Colonic mucosa (tissue), 4 donors: ENCODE results near the gene FERMT3. TPM values are rescaled to one million over a fixed set of nuclear protein-coding genes. Genes with fewer than 3 reads are reported as not detected.

Source experiments
- DNase-seq: peaks from one replicate; pipeline ENCODE4 v3.0.0-alpha.2; 2020
- H3K27ac ChIP-seq: fragments of 200-600 bp; one replicate; pipeline ENCODE4 v1.8.0; 2021
- H3K27me3 ChIP-seq: fragments of 200-600 bp; one replicate; pipeline ENCODE4 v1.8.0; 2021
- H3K36me3 ChIP-seq: fragments of 200-600 bp; one replicate; pipeline ENCODE4 v1.8.0; 2021
- H3K4me1 ChIP-seq: fragments of 200-600 bp; one replicate; pipeline ENCODE4 v1.8.0; 2021; ENCODE audit warnings: mild to moderate bottlenecking
- H3K4me3 ChIP-seq: fragments of 200-600 bp; one replicate; pipeline ENCODE4 v1.8.0; 2021
- H3K9ac ChIP-seq, 2 donors: one replicate each; pipeline ENCODE4 v1.7.0; 2013; ENCODE audit warnings: control low read depth in 2 of 2, low read depth in 2 of 2, low read length in 2 of 2
- H3K9me3 ChIP-seq: fragments of 200-600 bp; one replicate; pipeline ENCODE4 v1.8.0; 2021
- intact Hi-C: fragments of 100-400 bp; cut with DNase I; formaldehyde crosslinking; loops from one replicate; pipeline ENCODE4 v1.14.1; 2022
- total RNA-seq, 2 donors: library from RNA; stranded (reverse); fragmentation: NEBNext Ultra II Directional in 1 of 2; extraction: Animal tissue kit (Norgen Biotek cat#: 25700) in 1 of 2; gene quantifications; one replicate each; pipeline ENCODE4 v1.2.1, GENCODE V29; 2021
- TF ChIP-seq, protein P1 (sequence below): fragments of 200-600 bp; IDR thresholded peaks from one replicate; pipeline ENCODE4 v1.8.0; 2022; ENCODE audit warnings: antibody characterized with exemption, mild to moderate bottlenecking
- donor health status: healthy.
- donor health status: DM: no; HTN: no; CAD: no.
- donor health status: DM: no; HTN: no; CAD: no.

Gene FERMT3
- total RNA-seq, 2 donors from 2014 or later, result 10.9 to 16.6 TPM

DNA sequence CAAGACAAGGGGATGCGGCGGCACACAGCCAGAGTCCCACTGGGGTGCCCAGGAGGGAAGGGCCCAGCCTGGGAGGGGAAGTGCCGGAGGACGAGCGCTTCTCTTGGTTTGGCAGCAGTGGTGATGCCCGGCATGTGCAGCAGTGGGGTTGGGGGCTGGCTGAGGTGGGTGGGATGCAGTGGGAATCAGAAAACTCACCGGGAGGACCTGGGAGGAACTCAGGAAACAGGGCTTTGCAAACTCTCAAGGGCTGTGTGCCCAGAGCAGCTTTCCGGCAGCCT, 3.0 kb downstream of the FERMT3 start:
- Histone ChIP-seq H3K27ac (no peak overlapping the region), H3K4me3 (no peak overlapping the region), H3K4me1 (peaks cover 17% of the 10 kb centered on the region), H3K9ac (no peak overlapping the region), H3K27me3 (no peaks in the 10 kb centered on the region), H3K36me3 (no peaks in the 10 kb centered on the region), H3K9me3 (no peaks in the 10 kb centered on the region)
- intact Hi-C loops, result no loop called here
- TF ChIP-seq, protein P1, sequence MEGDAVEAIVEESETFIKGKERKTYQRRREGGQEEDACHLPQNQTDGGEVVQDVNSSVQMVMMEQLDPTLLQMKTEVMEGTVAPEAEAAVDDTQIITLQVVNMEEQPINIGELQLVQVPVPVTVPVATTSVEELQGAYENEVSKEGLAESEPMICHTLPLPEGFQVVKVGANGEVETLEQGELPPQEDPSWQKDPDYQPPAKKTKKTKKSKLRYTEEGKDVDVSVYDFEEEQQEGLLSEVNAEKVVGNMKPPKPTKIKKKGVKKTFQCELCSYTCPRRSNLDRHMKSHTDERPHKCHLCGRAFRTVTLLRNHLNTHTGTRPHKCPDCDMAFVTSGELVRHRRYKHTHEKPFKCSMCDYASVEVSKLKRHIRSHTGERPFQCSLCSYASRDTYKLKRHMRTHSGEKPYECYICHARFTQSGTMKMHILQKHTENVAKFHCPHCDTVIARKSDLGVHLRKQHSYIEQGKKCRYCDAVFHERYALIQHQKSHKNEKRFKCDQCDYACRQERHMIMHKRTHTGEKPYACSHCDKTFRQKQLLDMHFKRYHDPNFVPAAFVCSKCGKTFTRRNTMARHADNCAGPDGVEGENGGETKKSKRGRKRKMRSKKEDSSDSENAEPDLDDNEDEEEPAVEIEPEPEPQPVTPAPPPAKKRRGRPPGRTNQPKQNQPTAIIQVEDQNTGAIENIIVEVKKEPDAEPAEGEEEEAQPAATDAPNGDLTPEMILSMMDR, result no peak
- no peak for DNase-seq

DNA sequence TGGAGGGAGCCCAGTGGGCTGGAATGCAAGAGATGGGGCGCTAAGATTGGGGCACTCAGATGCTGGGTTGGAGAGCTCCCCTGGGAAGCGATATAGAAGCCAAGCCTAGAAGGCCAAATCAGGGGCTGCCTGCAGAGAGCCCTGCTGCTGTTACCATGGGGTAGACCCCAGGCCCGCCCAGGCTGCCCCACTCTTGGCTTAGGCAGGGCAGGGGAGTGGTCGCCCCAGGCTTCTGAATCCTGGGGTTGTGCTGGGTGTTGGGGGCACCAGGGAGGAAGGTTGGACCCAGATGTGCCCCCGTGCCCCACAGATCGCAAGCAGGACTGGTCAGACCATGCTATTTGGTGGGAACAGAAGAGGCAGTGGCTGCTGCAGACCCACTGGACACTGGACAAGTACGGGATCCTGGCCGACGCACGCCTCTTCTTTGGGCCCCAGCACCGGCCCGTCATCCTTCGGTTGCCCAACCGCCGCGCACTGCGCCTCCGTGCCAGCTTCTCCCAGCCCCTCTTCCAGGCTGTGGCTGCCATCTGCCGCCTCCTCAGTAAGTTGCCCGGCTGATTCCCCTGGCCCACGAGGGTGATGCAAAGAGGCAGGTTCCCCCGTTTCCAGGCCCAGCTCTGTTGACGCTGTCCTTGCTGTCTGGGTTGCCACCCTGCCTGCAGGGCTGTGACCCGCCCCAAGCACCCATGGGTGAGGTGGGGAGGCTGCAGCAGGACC, 3.9 kb downstream of the FERMT3 start:
- no peak overlapping the region for H3K4me3 ChIP-seq
- peaks cover 12% of the 10 kb centered on the region for H3K4me1 ChIP-seq
- H3K9me3 ChIP-seq, result no peaks in the 10 kb centered on the region
- no peak overlapping the region for H3K9ac ChIP-seq
- TF ChIP-seq, protein P1, result no peak
- intact Hi-C loops, result no loop called here
- H3K27ac ChIP-seq, result no peak overlapping the region
- no peaks in the 10 kb centered on the region for H3K36me3 ChIP-seq
- H3K27me3 ChIP-seq, result no peaks in the 10 kb centered on the region
- DNase-seq, result no peak

DNA sequence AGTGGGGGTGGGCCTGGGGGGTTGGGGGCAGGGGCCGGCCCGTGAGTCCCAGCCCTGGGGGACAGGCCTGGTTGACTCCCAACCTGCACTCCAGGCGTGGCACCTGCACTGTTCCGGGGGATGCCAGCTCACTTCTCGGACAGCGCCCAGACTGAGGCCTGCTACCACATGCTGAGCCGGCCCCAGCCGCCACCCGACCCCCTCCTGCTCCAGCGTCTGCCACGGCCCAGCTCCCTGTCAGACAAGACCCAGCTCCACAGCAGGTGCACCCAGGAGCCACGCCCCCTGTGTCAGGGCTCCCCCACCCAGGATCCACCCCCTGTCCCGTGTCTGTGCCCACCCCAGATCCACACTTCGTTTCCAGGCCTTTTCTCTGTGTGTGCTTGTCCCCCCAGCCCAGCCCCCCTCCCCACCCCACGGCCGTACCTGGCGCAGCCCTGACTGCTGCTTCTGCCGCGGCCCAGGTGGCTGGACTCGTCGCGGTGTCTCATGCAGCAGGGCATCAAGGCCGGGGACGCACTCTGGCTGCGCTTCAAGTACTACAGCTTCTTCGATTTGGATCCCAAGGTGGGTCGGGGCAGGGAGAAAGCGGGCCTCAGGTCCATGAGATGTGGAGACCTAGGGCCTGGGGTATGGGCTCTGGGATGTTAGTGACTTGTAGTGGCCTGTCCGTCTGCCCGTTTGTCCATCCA, 4.8 kb downstream of the FERMT3 start:
- Histone ChIP-seq H3K36me3 (no peaks in the 10 kb centered on the region), H3K4me1 (peaks cover 5% of the 10 kb centered on the region), H3K4me3 (no peak overlapping the region), H3K9me3 (no peaks in the 10 kb centered on the region), H3K27ac (no peak overlapping the region), H3K27me3 (no peaks in the 10 kb centered on the region), H3K9ac (no peak overlapping the region)
- no peak for DNase-seq
- TF ChIP-seq, protein P1, result no peak
- intact Hi-C loops, result no loop called here

DNA sequence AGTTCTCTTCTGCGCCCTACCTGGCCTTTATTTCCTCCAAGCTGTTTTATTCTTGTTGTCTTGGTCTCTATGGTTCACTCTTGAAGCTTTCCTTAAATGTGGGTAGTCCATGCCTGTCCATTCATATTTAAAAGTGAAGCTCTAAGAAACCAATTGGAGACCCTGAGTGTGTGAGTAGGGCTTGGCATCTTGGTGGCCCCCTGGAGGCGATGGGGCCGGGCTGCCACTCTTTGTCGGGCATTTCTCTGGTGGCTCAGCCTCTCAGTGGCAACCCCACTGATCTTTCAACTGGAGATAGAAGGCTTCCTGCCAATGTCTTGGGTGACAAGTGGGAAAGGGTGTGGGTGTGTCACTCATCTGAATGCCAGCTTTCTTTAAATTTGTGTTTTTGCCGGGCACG, 10.4 kb downstream of the FERMT3 start:
- no peak for DNase-seq
- Histone ChIP-seq H3K9ac (no peak overlapping the region), H3K9me3 (no peaks in the 10 kb centered on the region), H3K36me3 (no peaks in the 10 kb centered on the region), H3K27ac (no peak overlapping the region), H3K27me3 (no peaks in the 10 kb centered on the region), H3K4me3 (no peak overlapping the region), H3K4me1 (no peaks in the 10 kb centered on the region)
- TF ChIP-seq, protein P1, result no peak
- intact Hi-C loops, result no loop called here

DNA sequence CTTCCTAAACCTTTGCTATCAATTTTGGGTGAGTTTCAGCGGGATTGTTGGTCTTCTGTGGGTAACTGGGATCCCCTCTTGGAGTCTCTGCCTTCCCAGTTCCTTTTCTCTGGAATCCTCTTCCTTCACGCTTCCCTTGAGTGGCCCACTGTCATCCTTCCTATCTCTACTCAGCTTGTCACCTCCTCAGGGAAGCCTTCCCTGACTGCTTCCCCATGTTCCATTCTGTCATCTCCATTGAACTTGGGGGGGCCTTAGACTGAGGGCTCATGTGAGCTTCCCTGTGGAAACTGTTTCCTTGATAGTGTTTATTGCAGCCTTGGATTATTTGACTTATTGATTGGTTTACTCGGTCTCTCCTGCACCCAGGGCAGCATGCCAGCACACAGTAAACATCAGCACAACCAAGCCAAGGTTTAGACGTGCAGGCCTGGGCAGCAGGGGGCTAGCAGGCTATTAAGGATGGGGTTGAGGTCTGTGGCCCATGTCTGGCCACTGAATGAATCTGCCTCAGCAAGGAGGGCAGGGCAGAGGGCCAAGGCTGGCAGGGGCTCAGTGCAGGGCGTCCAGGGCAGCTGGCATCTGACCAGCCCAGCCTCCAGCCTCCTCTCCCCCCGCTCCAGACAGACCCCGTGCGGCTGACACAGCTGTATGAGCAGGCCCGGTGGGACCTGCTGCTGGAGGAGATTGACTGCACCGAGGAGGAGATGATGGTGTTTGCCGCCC, 12.3 kb downstream of the FERMT3 start:
- Histone ChIP-seq H3K4me1 (no peaks in the 10 kb centered on the region), H3K9me3 (no peaks in the 10 kb centered on the region), H3K36me3 (no peaks in the 10 kb centered on the region), H3K27ac (no peak overlapping the region), H3K4me3 (no peak overlapping the region), H3K27me3 (no peaks in the 10 kb centered on the region), H3K9ac (no peak overlapping the region)
- no peak for DNase-seq
- intact Hi-C loops, result no loop called here
- TF ChIP-seq, protein P1, result no peak
